MM.1S (cell line): Measurements from ENCODE around the gene LPIN1.

ENCODE experiments used
- DNase-seq: peaks from one replicate; pipeline ENCODE4 v3.0.0-alpha.2; 2015
- H2AFZ ChIP-seq: fragments of 300-600 bp; sonication (generic); 2 replicates; pipeline ENCODE4 v1.6.0; 2016; ENCODE audit warnings: antibody characterized with exemption, low read length
- H3F3A ChIP-seq: fragments of 300-600 bp; sonication (generic); 2 replicates; pipeline ENCODE4 v1.6.1; 2016; ENCODE audit warnings: mild to moderate bottlenecking, antibody characterized with exemption, low read length, moderate library complexity, mixed read lengths; ENCODE audit not compliant: insufficient read depth
- H3K27ac ChIP-seq: fragments of 300-600 bp; sonication (generic); 2 replicates; pipeline ENCODE4 v1.5.1; 2016; ENCODE audit warnings: mild to moderate bottlenecking, low read length
- H3K27me3 ChIP-seq: fragments of 300-600 bp; sonication (generic); replicated peaks from 2 replicates; pipeline ENCODE4 v1.6.0; 2016; ENCODE audit warnings: low read length; ENCODE audit not compliant: insufficient read depth
- H3K36me3 ChIP-seq: fragments of 300-600 bp; sonication (generic); replicated peaks from 2 replicates; pipeline ENCODE4 v1.6.1; 2016; ENCODE audit warnings: mild to moderate bottlenecking, low read length, mixed read lengths; ENCODE audit not compliant: insufficient read depth
- H3K4me1 ChIP-seq: fragments of 300-600 bp; sonication (generic); 2 replicates; pipeline ENCODE4 v1.6.1; 2016; ENCODE audit warnings: low read length, mixed read lengths
- H3K4me2 ChIP-seq: fragments of 300-600 bp; sonication (generic); 2 replicates; pipeline ENCODE4 v1.6.0; 2016; ENCODE audit warnings: low read depth, low read length
- H3K4me3 ChIP-seq: fragments of 300-600 bp; sonication (generic); 2 replicates; pipeline ENCODE4 v1.5.1; 2016; ENCODE audit warnings: low read length, mixed read lengths
- H3K79me2 ChIP-seq: fragments of 300-600 bp; sonication (generic); 2 replicates; pipeline ENCODE4 v1.6.1; 2016; ENCODE audit warnings: mixed run types, low read length, mixed read lengths
- H3K9ac ChIP-seq: fragments of 300-600 bp; sonication (generic); 2 replicates; pipeline ENCODE4 v1.6.1; 2016; ENCODE audit warnings: low read length, mixed read lengths
- H3K9me2 ChIP-seq: fragments of 300-600 bp; sonication (generic); replicated peaks from 2 replicates; pipeline ENCODE4 v1.6.1; 2016; ENCODE audit warnings: mild to moderate bottlenecking, low read length, mixed read lengths; ENCODE audit not compliant: insufficient read depth
- H3K9me3 ChIP-seq: fragments of 300-600 bp; sonication (generic); replicated peaks from 2 replicates; pipeline ENCODE4 v1.6.1; 2016; ENCODE audit warnings: mild to moderate bottlenecking, low read length, mixed read lengths; ENCODE audit not compliant: insufficient read depth
- H4K20me1 ChIP-seq: fragments of 300-600 bp; sonication (generic); 2 replicates; pipeline ENCODE4 v1.6.1; 2016; ENCODE audit warnings: mild to moderate bottlenecking, low read length, moderate library complexity, mixed read lengths; ENCODE audit not compliant: insufficient read depth
- EZH2 ChIP-seq: fragments of 300-600 bp; sonication (generic); optimal IDR thresholded peaks from 2 replicates; pipeline ENCODE3; 2017; ENCODE audit warnings: low read depth, mild to moderate bottlenecking, antibody characterized with exemption, low read length, mixed read lengths
- EZH2phosphoT487 ChIP-seq: fragments of 300-600 bp; sonication (generic); IDR thresholded peaks from 2 replicates; pipeline ENCODE4 v1.6.1; 2018; ENCODE audit warnings: antibody characterized with exemption, low read length
- TF ChIP-seq, protein P1 (sequence below): fragments of 300-600 bp; sonication (generic); IDR thresholded peaks from 2 replicates; pipeline ENCODE4 v1.5.1; 2016; ENCODE audit warnings: antibody characterized with exemption, low read length, mixed read lengths

Gene LPIN1

DNA sequence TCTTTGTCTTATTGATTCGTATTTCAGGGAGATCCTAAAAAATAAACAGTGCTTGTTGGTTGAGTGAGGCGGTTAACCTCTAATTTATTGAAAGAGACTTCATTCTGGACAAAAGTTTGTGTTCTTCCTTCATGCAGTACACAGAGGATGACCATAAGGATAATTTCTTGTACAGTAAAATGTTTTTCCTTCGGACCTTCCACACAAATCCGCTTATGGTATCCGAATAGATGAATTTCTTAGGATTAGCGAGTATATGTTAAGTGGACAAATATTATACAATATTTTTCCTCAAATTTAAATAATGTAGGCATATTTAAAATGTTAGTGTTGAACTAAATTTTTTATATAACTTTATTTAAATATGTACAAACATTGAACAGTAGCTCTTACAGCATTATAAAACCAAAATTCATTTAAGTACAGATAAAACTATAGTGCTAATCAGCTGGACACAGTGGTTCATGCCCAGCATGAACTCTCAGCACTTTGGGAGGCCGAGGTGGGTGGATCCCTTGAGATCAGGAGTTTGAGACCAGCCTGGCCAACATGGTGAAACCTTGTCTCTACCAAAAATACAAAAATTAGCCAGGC is 84.4 kb downstream of the LPIN1 start:
- H3K4me1 ChIP-seq: peaks cover 30% of the 10 kb centered on the region
- peaks cover under 1% of the 10 kb centered on the region; the same call in 1 of the 2 replicates for H3K36me3 ChIP-seq
- peaks cover 28% of the 10 kb centered on the region for H3F3A ChIP-seq
- TF ChIP-seq EZH2 (no peak), EZH2phosphoT487 (no peak)
- TF ChIP-seq, protein P1, sequence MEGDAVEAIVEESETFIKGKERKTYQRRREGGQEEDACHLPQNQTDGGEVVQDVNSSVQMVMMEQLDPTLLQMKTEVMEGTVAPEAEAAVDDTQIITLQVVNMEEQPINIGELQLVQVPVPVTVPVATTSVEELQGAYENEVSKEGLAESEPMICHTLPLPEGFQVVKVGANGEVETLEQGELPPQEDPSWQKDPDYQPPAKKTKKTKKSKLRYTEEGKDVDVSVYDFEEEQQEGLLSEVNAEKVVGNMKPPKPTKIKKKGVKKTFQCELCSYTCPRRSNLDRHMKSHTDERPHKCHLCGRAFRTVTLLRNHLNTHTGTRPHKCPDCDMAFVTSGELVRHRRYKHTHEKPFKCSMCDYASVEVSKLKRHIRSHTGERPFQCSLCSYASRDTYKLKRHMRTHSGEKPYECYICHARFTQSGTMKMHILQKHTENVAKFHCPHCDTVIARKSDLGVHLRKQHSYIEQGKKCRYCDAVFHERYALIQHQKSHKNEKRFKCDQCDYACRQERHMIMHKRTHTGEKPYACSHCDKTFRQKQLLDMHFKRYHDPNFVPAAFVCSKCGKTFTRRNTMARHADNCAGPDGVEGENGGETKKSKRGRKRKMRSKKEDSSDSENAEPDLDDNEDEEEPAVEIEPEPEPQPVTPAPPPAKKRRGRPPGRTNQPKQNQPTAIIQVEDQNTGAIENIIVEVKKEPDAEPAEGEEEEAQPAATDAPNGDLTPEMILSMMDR: no peak
- peak overlapping the region; percentile 52 for H3K4me2 ChIP-seq
- peaks cover 16% of the 10 kb centered on the region; the same call in 1 of the 2 replicates for H4K20me1 ChIP-seq
- no peaks in the 10 kb centered on the region for H3K9me2 ChIP-seq
- H3K27ac ChIP-seq: no peak overlapping the region
- H3K9ac ChIP-seq: no peak overlapping the region
- no peaks in the 10 kb centered on the region for H3K9me3 ChIP-seq
- no peak overlapping the region for H2AFZ ChIP-seq
- H3K27me3 ChIP-seq: peaks cover 54% of the 10 kb centered on the region
- DNase-seq: no peak
- no peaks in the 10 kb centered on the region for H3K79me2 ChIP-seq
- H3K4me3 ChIP-seq: no peak overlapping the region

DNA sequence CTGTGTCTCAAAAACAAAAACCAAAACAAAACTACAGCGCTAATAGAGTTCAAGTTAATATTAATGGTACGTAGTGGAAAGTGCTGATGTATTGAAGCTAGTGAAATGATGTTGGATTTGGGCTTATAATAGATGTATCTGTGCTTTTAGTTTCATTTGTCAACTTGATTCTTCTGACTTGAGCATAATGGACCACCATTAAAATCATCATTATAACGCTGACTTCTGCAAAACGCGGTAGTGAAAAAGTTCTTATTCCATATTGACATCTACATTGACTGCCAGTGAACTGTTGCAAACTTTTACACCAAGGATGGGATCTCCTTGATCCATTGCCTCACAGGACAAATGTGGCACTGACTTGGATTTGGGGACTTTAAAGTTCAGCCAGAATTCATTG is 85.0 kb downstream of the LPIN1 start:
- Histone ChIP-seq H4K20me1 (peaks cover 15% of the 10 kb centered on the region; the same call in 1 of the 2 replicates), H3K9ac (no peak overlapping the region), H3K4me1 (peaks cover 30% of the 10 kb centered on the region), H2AFZ (no peak overlapping the region), H3K9me2 (no peaks in the 10 kb centered on the region), H3K4me2 (no peak overlapping the region), H3F3A (peaks cover 28% of the 10 kb centered on the region), H3K4me3 (no peak overlapping the region), H3K9me3 (no peaks in the 10 kb centered on the region), H3K27ac (no peak overlapping the region), H3K79me2 (no peaks in the 10 kb centered on the region), H3K36me3 (no peaks in the 10 kb centered on the region), H3K27me3 (peaks cover 60% of the 10 kb centered on the region)
- TF ChIP-seq, protein P1: no peak
- TF ChIP-seq EZH2phosphoT487 (no peak), EZH2 (no peak)
- DNase-seq: no peak

DNA sequence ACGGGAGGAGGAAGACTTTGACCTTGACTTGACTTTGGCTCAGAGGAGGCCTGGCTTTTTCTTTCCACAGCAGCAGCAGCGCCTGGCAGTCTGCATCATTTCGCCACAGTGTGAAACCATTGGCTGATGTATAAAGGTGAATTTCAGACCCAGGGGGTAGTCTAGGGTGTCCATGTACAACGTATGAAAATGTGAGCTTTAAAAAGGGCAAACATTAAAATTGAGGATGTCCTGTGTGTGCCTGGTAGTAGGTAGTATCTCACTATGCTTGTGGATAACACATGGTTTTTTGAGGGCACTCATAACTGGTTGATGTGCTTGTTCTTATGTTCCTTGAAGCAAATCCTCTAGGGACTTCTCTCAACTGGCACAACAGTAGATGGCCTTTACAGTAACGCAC is 86.1 kb downstream of the LPIN1 start:
- DNase-seq: no peak
- no peaks in the 10 kb centered on the region for H3K79me2 ChIP-seq
- no peak overlapping the region for H3K4me3 ChIP-seq
- H3K27ac ChIP-seq: no peak overlapping the region
- H3K9me2 ChIP-seq: no peaks in the 10 kb centered on the region
- no peaks in the 10 kb centered on the region for H3K36me3 ChIP-seq
- no peak overlapping the region for H3K9ac ChIP-seq
- peaks cover 28% of the 10 kb centered on the region for H3F3A ChIP-seq
- H3K27me3 ChIP-seq: peaks cover 67% of the 10 kb centered on the region
- no peak overlapping the region for H2AFZ ChIP-seq
- peaks cover 27% of the 10 kb centered on the region for H3K4me1 ChIP-seq
- peaks cover 6% of the 10 kb centered on the region; the same call in 1 of the 2 replicates for H4K20me1 ChIP-seq
- H3K9me3 ChIP-seq: no peaks in the 10 kb centered on the region
- H3K4me2 ChIP-seq: no peak overlapping the region
- TF ChIP-seq EZH2 (no peak), EZH2phosphoT487 (no peak)
- TF ChIP-seq, protein P1: no peak
